ENCODE data around the gene C1orf185.
"Not testable (repeated sequence)": the region's sequence is repeated elsewhere in the genome, so short reads cannot be mapped to it uniquely, and the experiment has no call there.

C1orf185 gene

GRCh38 chr1:51175278-51175677 lies 73.2 kb downstream of the C1orf185 start:
- Histone ChIP-seq H3K27me3 (ENCODE audit: insufficient read depth, low read length) (no peaks in the 10 kb centered on the region), H3K27ac (ENCODE audit: low read depth, low read length) (no peak overlapping the region), H3K9ac (ENCODE audit: low read depth, low read length) (no peak overlapping the region), H3K4me3 (ENCODE audit: low read length) (no peak overlapping the region), H3K9me3 (ENCODE audit: insufficient read depth, low read depth, low read length) (no peaks in the 10 kb centered on the region), H3K4me1 (ENCODE audit: insufficient read depth, low read length) (no peaks in the 10 kb centered on the region), H3K36me3 (ENCODE audit: insufficient read depth, low read length) (no peaks in the 10 kb centered on the region)
- WGBS, result 81% methylated on average over 2 of the region's 2 CpGs

- 90% methylated on average over 6 of the region's 6 CpGs for WGBS
- H3K9ac ChIP-seq (ENCODE audit: low read depth, low read length); H3K27me3 ChIP-seq (ENCODE audit: insufficient read depth, low read length): not testable (repeated sequence)
Observed at GRCh38 chr1:51177988-51178387, 76.0 kb downstream of the C1orf185 start.

GRCh38 chr1:51188230-51188629 lies 86.2 kb downstream of the C1orf185 start:
- H3K36me3 ChIP-seq (ENCODE audit: insufficient read depth, low read length), result no peaks in the 10 kb centered on the region
- no peaks in the 10 kb centered on the region for H3K27me3 ChIP-seq (ENCODE audit: insufficient read depth, low read length)
- H3K27ac ChIP-seq (ENCODE audit: low read depth, low read length), result no peak overlapping the region
- H3K9ac ChIP-seq (ENCODE audit: low read depth, low read length), result no peak overlapping the region
- H3K4me1 ChIP-seq (ENCODE audit: insufficient read depth, low read length), result no peaks in the 10 kb centered on the region
- no peaks in the 10 kb centered on the region for H3K9me3 ChIP-seq (ENCODE audit: insufficient read depth, low read depth, low read length)
- H3K4me3 ChIP-seq (ENCODE audit: low read length), result no peak overlapping the region

More at GRCh38 chr1:51177988-51178387, 76.0 kb downstream of the C1orf185 start:
- H3K4me1 ChIP-seq (ENCODE audit: insufficient read depth, low read length); H3K36me3 ChIP-seq (ENCODE audit: insufficient read depth, low read length); H3K9me3 ChIP-seq (ENCODE audit: insufficient read depth, low read depth, low read length); H3K4me3 ChIP-seq (ENCODE audit: low read length); H3K27ac ChIP-seq (ENCODE audit: low read depth, low read length): not testable (repeated sequence)

- Histone ChIP-seq H3K27ac (ENCODE audit: low read depth, low read length) (no peak overlapping the region), H3K9ac (ENCODE audit: low read depth, low read length) (no peak overlapping the region), H3K4me1 (ENCODE audit: insufficient read depth, low read length) (no peaks in the 10 kb centered on the region), H3K9me3 (ENCODE audit: insufficient read depth, low read depth, low read length) (no peaks in the 10 kb centered on the region), H3K4me3 (ENCODE audit: low read length) (no peak overlapping the region), H3K27me3 (ENCODE audit: insufficient read depth, low read length) (no peaks in the 10 kb centered on the region), H3K36me3 (ENCODE audit: insufficient read depth, low read length) (no peaks in the 10 kb centered on the region)
- 81% methylated on average over 2 of the region's 2 CpGs for WGBS
Observed at GRCh38 chr1:51189421-51190073, 87.5 kb downstream of the C1orf185 start.

- H3K4me3 ChIP-seq (ENCODE audit: low read length), result no peak overlapping the region
- no peak overlapping the region for H3K9ac ChIP-seq (ENCODE audit: low read depth, low read length)
- no peaks in the 10 kb centered on the region for H3K27me3 ChIP-seq (ENCODE audit: insufficient read depth, low read length)
- H3K36me3 ChIP-seq (ENCODE audit: insufficient read depth, low read length), result no peaks in the 10 kb centered on the region
- H3K9me3 ChIP-seq (ENCODE audit: insufficient read depth, low read depth, low read length), result no peaks in the 10 kb centered on the region
- no peaks in the 10 kb centered on the region for H3K4me1 ChIP-seq (ENCODE audit: insufficient read depth, low read length)
- no peak overlapping the region for H3K27ac ChIP-seq (ENCODE audit: low read depth, low read length)
- WGBS, result no CpG with 5 or more reads among the region's 1 CpG
Observed at GRCh38 chr1:51190961-51191360, 88.9 kb downstream of the C1orf185 start.

GRCh38 chr1:51192213-51192843 lies 90.3 kb downstream of the C1orf185 start:
- no peaks in the 10 kb centered on the region for H3K4me1 ChIP-seq (ENCODE audit: insufficient read depth, low read length)
- H3K9me3 ChIP-seq (ENCODE audit: insufficient read depth, low read depth, low read length), result no peaks in the 10 kb centered on the region

GRCh38 chr1:51193564-51193963 lies 91.5 kb downstream of the C1orf185 start:
- H3K4me1 ChIP-seq (ENCODE audit: insufficient read depth, low read length), result no peaks in the 10 kb centered on the region

More at GRCh38 chr1:51192213-51192843, 90.3 kb downstream of the C1orf185 start:
- H3K27me3 ChIP-seq (ENCODE audit: insufficient read depth, low read length), result no peaks in the 10 kb centered on the region
- no peak overlapping the region for H3K27ac ChIP-seq (ENCODE audit: low read depth, low read length)
- no peak overlapping the region for H3K9ac ChIP-seq (ENCODE audit: low read depth, low read length)
- WGBS, result 51% methylated on average over 3 of the region's 3 CpGs
- H3K36me3 ChIP-seq (ENCODE audit: insufficient read depth, low read length), result no peaks in the 10 kb centered on the region
- H3K4me3 ChIP-seq (ENCODE audit: low read length), result no peak overlapping the region

More at GRCh38 chr1:51193564-51193963, 91.5 kb downstream of the C1orf185 start:
- no peaks in the 10 kb centered on the region for H3K36me3 ChIP-seq (ENCODE audit: insufficient read depth, low read length)
- no peaks in the 10 kb centered on the region for H3K27me3 ChIP-seq (ENCODE audit: insufficient read depth, low read length)
- no peak overlapping the region for H3K9ac ChIP-seq (ENCODE audit: low read depth, low read length)
- no peak overlapping the region for H3K27ac ChIP-seq (ENCODE audit: low read depth, low read length)
- no peak overlapping the region for H3K4me3 ChIP-seq (ENCODE audit: low read length)
- no peaks in the 10 kb centered on the region for H3K9me3 ChIP-seq (ENCODE audit: insufficient read depth, low read depth, low read length)
